ENCODE results near the gene NAA80. TPM values are rescaled to one million over a fixed set of nuclear protein-coding genes. Genes with fewer than 3 reads are reported as not detected.

NAA80 gene
- 10 to 100 TPM in 1 of 2 donors, 1 to 10 TPM in 1; 4.8 to 16.6 TPM for total RNA-seq
- polyA plus RNA-seq = 10 to 100 TPM in 1 of 2 donors, 1 to 10 TPM in 1; 9.5 to 14.7 TPM
- long read RNA-seq, donor 1, partial matches to known transcripts = 0 of 3 reads
- long read RNA-seq, donor 1, other reads (novel, unspliced or antisense) = 0 of 3 reads
- long read RNA-seq, donor 2, partial matches to known transcripts = 0 of 1 reads
- long read RNA-seq, donor 2, other reads (novel, unspliced or antisense) = 0 of 1 reads
- long read RNA-seq, donor 3, partial matches to known transcripts = 0 of 1 reads
- long read RNA-seq, donor 3, other reads (novel, unspliced or antisense) = 0 of 1 reads
- long read RNA-seq, donor 4 = 0 reads
- long read RNA-seq, donor 5, partial matches to known transcripts = 0 of 3 reads
- long read RNA-seq, donor 5, other reads (novel, unspliced or antisense) = 0 of 3 reads

- WGBS, 2 donors = 0 to 1% methylated on average over 61 of the region's 61 CpGs
- Histone ChIP-seq H3K9me3 (ENCODE audit: control insufficient read depth in 4 of 4, insufficient read depth in 3 of 4, low read length in 3 of 4) (no peaks in the 10 kb centered on the region), H3K4me3 (peak within 1 kb of the TSS; percentile 45), H3K27me3 (ENCODE audit: control insufficient read depth in 3 of 3, insufficient read depth in 3 of 3, low read length in 2 of 3) (no peaks in the 10 kb centered on the region), H3K9ac (ENCODE audit: insufficient read depth in 1 of 2, low read length in 2 of 2) (peak within 1 kb of the TSS; percentile 51 to 85), H3K4me1 (ENCODE audit: control insufficient read depth in 5 of 5, insufficient read depth in 5 of 5, low read length in 5 of 5) (peaks cover 10 to 31% (median 17%) of the 10 kb centered on the region in 5 donors), H3K27ac (ENCODE audit: low read depth in 1 of 2, low read length in 1 of 2) (peak within 1 kb of the TSS; percentile 86 to 95), H3K36me3 (ENCODE audit: control insufficient read depth in 4 of 4, insufficient read depth in 4 of 4, low read length in 4 of 4) (peaks cover 0 to 4% (median 0%) of the 10 kb centered on the region in 4 donors)
- peak; percentile 100 for DNase-seq
- TF ChIP-seq CTCF (IDR thresholded peaks at IDR 0.05; ENCODE audit: control extremely low read depth, extremely low read depth) = peak; percentile 1
- ATAC-seq (ENCODE audit: insufficient read depth, low FRiP score) = peak; percentile 91
Observed at GRCh38 chr3:50298836-50299637, at the start of gene NAA80, which contains the start of gene HYAL3. Gene NAA80 (minus strand): TSS chr3:50299405. CDS start chr3:50297463, 1,942 bp downstream. Gene HYAL3 (minus strand): TSS chr3:50299405. CDS start chr3:50295602, 3,803 bp downstream.

GRCh38 chr3:50347187-50347813, 48.1 kb upstream of the NAA80 start:
- peak; percentile 82 to 84 (median 84) for DNase-seq
- no peak for ATAC-seq (ENCODE audit: insufficient read depth, low FRiP score)
- Histone ChIP-seq H3K9ac (ENCODE audit: insufficient read depth in 1 of 2, low read length in 2 of 2) (no peak overlapping the region), H3K4me1 (ENCODE audit: control insufficient read depth in 5 of 5, insufficient read depth in 5 of 5, low read length in 5 of 5) (peaks cover 10 to 33% (median 13%) of the 10 kb centered on the region in 5 donors), H3K36me3 (ENCODE audit: control insufficient read depth in 4 of 4, insufficient read depth in 4 of 4, low read length in 4 of 4) (peaks cover 0 to 16% (median 8%) of the 10 kb centered on the region in 4 donors), H3K4me3 (no peak overlapping the region), H3K27me3 (ENCODE audit: control insufficient read depth in 3 of 3, insufficient read depth in 3 of 3, low read length in 2 of 3) (no peaks in the 10 kb centered on the region), H3K9me3 (ENCODE audit: control insufficient read depth in 4 of 4, insufficient read depth in 3 of 4, low read length in 3 of 4) (no peaks in the 10 kb centered on the region), H3K27ac (ENCODE audit: low read depth in 1 of 2, low read length in 1 of 2) (no peak overlapping the region)
- TF ChIP-seq CTCF (IDR thresholded peaks at IDR 0.05; ENCODE audit: control extremely low read depth, extremely low read depth) = peak; percentile 61
- 28 to 29% methylated on average over 14 of the region's 14 CpGs for WGBS, 2 donors

- H3K36me3 ChIP-seq (ENCODE audit: control insufficient read depth in 4 of 4, insufficient read depth in 4 of 4, low read length in 4 of 4) = peaks cover 0 to 14% (median 8%) of the 10 kb centered on the region in 4 donors
- peak within 1 kb of the TSS; percentile 26 to 28 for H3K9ac ChIP-seq (ENCODE audit: insufficient read depth in 1 of 2, low read length in 2 of 2)
- no peak for ATAC-seq (ENCODE audit: insufficient read depth, low FRiP score)
- DNase-seq = peak; percentile 64 to 70 (median 65)
- no peak for TF ChIP-seq CTCF (IDR thresholded peaks at IDR 0.05; ENCODE audit: control extremely low read depth, extremely low read depth)
- H3K4me3 ChIP-seq = no peak within 1 kb of the TSS
- peaks cover 0 to 5% (median 0%) of the 10 kb centered on the region in 3 donors for H3K27me3 ChIP-seq (ENCODE audit: control insufficient read depth in 3 of 3, insufficient read depth in 3 of 3, low read length in 2 of 3)
- H3K27ac ChIP-seq (ENCODE audit: low read depth in 1 of 2, low read length in 1 of 2) = peak within 1 kb of the TSS in 1 of 2 donors; percentile 18
- H3K4me1 ChIP-seq (ENCODE audit: control insufficient read depth in 5 of 5, insufficient read depth in 5 of 5, low read length in 5 of 5) = peaks cover 5 to 39% (median 15%) of the 10 kb centered on the region in 5 donors
- WGBS, 2 donors = 12 to 21% methylated on average over 43 to 45 of the region's 45 CpGs
- H3K9me3 ChIP-seq (ENCODE audit: control insufficient read depth in 4 of 4, insufficient read depth in 3 of 4, low read length in 3 of 4) = no peaks in the 10 kb centered on the region
Observed at GRCh38 chr3:50345586-50346234, 46.5 kb upstream of the NAA80 start, which contains the start of gene ZMYND10. Gene ZMYND10 (minus strand): TSS chr3:50345732. CDS start chr3:50345579, 153 bp downstream.
